ENCODE measurements around the gene TAX1BP1.

Gene TAX1BP1

DNA sequence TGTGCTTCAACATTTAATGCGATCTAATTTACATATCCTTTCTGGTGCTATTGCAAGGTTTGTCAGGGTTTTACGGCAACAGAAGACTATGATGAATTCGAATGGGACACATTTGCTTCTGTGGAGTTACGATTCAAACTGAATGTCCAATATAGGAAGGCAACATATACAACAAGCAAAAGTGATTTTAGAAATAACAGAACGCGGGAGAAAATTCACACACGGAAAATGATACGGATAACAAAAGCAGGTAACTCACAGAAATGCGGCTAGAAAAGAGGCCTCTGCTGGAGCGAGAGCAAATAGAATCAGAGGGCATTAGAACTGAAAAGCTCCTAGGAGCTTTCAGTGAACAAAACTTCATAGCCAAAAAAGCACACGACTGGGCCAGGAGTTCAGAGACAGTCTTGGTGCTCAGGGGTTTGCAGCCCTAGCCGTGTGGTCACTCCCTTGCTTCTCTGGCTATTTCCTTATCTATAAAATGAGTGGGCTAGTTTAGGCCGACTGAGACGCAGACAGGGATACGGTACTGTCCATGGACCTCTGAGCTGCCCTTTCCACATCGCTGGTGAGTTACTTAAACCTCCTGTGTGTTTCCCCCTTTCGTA, 557 bp upstream of the TAX1BP1 start:
- peak; percentile 84 for DNase-seq

DNA sequence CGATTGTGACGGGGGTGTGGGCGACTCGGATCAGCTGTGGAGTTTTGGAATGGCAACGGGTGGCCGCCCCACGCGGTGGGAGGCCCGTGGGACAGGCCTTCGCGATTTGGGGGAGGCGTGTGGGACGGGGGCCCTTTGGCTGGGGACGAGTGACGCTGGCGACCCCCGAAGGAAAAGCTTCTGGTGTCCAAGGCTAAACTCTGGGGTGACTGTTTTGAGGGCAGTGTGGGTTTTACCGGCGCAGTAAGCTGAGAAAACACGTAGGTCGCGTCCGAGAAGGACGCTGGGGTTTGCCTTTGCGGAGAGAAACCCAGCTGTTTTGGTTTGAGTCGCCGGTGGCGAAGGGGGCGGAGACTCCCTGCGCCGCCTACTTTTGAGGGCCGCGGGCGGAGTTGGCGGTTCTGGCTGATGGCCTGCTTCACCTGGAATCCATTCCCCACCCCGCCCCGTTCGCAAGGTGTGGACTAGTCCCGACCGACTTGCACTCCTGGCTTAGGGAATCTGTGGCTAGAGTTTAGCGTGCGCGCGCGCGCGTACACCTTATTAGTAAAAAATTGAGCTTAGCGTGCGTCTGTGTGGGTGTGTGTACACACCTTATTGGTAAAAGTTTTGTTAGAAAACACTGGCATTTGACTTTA, 606 bp downstream of the TAX1BP1 start:
- peak; percentile 68 for DNase-seq

DNA sequence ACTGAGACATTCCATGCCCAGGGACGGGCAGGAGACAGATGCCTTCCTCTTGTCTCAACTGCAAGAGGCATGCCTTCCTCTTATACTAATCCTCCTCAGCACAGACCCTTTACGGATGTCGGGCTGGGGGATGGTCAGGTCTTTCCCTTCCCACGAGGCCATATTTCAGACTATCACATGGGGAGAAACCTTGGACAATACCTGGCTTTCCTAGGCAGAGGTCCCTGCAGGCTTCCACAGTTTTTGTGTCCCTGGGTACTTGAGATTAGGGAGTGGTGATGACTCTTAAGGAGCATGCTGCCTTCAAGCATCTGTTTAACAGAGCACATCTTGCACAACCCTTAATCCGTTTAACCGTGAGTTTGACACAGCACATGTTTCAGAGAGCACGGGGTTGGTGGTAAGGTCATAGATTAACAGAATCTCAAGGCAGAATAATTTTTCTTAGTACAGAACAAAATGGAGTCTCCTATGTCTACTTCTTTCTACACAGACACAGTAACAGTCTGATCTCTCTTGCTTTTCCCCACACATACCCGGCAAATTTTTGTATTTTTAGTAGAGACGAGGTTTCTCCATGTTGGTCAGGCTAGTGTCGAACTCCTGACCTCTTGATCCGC, 2.2 kb downstream of the TAX1BP1 start:
- peak; percentile 71 for DNase-seq

DNA sequence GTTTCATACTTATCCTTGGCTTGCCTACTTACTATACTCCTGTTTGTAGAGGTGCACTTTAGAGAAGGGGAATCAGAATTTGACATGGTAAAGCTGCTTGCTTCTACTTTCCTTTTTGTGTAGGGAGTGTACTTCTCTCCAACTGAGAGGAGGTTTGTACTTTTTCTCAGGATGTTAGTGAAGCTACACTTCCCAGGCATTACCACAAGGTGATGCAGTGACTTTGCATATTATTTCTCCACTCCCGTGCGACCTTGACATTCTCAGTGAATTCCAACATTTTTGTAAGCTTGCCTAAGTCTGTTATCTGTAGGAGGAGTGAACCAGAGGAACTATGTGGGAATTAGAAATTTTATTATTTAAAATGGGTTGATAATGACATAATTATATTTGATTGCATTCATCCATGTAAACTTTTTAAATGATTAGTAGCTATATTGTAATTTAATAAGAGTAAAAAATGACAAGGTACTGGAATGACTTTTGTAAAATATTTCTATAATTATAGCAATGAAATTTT, 5.2 kb downstream of the TAX1BP1 start:
- peak; percentile 73 for DNase-seq

DNA sequence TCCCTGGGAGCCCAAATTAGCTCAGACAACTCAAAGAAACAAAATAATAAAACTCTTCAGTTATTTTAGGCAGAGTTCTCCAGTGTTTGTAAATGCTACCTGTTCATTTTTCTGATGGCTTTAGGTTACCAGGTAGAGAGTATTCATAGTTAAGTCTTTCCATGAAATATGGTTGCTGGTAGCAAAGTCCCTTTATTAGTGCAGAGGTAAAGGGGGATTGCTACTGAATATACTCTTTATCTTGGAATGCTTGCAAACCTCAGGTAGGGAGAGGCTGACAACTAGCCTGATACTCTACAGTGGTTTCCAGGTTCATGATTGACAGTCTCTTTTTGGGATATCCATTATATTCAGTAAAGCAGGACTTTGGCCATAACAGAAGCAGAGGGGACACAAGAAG, 6.5 kb downstream of the TAX1BP1 start:
- DNase-seq = no peak

DNA sequence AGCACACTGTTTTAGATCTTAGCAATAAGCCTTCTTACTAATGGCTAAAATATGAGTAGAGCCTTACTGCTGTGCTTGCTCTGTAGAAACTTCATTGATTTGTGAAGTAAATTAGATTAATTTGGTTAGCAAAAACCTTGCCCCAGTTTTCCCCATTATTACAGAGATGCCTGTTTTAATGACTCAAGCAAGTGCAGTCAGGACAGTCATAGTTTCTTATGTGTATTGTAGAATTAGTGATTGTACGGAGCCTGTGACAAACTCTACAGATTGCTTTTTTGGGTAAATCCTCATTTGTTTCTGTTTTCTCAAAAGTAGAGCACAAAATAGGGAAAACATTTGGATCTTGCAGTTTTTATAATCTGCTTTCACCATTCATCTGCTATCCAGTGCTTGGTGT, 7.0 kb downstream of the TAX1BP1 start:
- no peak for DNase-seq

DNA sequence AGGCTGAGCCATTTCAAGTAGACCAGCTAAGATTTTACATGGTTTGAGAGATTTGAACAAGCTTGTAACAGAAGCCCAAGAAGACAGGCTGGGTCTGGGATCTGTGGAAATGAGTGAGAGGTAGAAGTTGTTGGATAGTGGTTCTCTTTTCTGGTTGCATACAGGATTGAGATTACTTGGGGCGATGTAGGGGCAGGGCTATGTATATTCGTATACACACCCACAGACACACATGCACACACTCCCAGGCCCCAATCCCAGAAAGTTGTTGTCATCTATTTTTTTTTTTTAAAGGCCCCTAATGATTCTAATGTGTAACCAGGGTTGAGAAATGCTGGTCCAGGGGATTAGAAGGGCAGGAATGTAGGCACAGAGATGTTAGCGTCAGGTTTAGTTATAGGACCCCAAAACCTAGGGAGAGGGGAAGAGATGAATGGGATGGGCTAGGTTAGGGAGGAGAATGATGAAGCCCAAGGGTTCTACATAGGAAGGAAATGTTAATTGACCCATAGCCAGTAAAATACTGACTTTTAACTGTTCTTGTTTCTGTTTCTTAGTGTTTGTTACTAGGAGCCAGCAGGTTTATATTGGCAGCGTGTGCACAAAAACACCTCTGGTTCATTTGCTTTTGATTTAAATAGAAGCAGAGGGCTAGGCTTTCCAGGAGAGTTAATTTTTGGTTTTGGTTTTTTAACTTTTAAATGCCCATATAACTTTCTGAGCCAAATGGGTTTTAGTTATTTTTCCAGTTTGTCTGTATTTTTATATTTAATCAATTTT, 7.8 kb downstream of the TAX1BP1 start:
- DNase-seq = no peak

DNA sequence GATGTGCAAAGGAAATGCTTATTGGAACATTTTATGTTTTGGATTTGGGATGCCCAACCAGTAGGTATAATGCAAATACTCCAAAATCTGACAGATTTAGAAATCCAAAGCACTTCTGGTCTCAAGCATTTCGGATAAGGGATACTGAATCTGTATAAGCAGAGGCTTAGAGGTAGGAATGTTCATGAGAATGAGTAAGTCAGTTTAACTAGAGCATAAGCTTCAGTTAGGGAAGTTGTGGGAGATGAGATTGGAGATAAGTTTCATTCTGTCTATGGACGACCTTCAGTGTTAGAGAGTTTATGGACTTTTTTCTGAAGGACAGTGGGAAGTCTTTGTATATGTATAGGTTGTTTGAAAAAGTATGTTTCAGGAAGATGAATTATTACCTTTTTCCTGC, 10.4 kb downstream of the TAX1BP1 start:
- peak; percentile 82 for DNase-seq

DNA sequence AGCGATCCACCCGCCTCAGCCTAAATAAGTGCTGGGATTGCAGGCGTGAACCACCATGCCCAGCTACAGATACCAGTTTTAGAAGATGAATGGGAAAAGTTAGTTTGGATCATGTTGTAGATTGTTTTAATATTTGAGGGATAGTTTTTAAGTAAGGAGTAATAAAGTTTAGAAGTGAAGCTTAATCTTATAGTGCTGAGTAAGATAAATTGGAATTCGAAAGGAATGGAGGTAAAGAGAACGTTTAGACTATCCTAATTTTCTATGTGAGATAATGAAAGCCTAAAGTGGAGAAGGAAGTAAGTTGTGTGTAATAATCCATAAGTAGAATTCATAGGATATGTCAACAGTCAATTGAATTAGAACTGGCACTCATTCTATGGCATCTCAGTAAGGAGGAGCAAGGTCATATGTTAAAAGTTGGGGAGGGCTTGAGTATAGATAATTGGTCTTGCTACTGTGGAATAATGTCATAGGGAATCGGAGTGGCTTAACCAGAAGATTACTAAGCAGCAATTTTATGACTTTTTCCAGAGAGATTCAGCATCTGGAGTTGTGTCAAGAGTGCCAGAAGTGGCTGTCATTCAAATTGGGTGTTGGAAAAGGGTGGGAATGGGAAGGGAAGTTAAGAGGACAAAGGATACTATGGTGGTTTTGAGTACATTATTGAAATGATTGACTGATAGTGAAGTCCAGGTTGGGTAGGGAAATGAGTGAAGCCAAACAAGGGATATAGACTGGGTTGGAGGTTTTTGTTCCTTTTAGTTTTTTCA, 12.1 kb downstream of the TAX1BP1 start:
- no peak for DNase-seq

DNA sequence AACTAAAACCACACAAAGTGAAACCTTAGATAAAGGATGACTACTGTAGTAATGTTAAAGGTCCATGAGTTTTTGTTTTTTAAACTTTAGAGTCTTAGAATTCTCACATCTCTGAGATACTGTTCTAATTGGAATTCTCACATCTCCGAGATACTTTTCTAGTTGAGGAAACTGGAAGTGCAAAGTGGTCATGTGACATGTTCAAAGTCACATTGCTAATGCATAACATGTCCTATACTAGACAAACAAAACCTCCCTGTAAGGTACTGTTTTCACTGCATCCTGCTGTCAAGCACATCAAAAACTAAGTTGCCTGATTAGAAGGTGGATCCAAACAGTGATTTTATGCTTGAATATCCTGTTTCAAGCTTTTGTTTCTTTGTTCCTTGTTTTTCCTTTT, 13.9 kb downstream of the TAX1BP1 start:
- DNase-seq = no peak

DNA sequence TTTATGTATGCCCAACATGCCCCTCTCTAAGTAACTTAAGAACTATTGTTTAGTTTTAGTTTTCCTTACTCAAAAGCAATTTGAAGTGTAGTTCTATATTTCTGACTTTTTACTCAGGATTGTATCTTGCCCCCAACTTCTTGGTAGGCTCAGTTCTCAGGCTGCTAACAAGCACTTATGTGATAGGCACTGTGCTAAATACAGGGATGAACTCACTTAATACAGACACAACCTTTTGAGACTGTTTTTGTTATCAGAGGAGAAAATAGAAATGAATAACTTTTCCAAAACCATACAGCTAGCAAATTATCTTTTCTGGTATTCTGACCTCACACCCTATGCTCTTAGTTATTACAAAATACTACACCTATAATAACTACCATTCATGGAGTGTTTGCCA, 16.3 kb downstream of the TAX1BP1 start:
- DNase-seq = no peak

DNA sequence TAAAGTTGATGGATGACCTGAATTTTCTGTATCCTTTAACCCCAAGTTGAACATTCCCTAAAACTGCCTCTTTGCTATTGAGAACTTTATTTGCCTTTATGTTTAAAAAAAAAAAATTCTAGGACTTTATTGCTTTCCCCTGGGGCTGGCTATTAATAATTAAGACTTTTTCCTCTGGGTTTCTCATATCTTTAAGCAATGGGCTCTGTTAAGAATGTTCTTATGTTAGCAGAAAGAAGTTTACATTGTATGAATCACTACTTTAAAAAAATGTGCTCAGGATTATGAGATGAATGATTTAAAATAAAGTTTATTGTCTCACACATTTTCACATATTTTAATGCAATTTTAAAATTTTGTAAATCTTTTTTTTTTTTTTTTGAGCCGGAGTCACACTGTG, 19.5 kb downstream of the TAX1BP1 start:
- DNase-seq = no peak

DNA sequence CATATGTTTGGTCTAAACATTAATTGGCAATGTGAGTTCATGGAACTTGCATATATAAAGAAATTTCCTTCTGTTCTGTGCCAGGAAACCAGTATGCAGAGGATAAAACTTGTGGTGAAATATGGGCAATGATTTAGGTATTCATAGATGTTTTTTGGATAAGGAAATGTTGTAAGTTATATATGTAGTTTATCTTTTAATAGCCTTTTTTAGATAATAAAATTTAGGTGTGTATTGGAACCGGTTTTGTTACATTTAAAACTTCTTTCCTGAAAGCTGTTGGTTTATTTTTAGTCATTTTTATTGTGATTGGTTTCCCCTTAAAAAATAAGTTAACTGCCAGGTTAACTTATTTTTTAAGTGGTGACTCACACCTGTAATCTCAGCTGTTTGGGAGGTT, 22.1 kb downstream of the TAX1BP1 start:
- no peak for DNase-seq

DNA sequence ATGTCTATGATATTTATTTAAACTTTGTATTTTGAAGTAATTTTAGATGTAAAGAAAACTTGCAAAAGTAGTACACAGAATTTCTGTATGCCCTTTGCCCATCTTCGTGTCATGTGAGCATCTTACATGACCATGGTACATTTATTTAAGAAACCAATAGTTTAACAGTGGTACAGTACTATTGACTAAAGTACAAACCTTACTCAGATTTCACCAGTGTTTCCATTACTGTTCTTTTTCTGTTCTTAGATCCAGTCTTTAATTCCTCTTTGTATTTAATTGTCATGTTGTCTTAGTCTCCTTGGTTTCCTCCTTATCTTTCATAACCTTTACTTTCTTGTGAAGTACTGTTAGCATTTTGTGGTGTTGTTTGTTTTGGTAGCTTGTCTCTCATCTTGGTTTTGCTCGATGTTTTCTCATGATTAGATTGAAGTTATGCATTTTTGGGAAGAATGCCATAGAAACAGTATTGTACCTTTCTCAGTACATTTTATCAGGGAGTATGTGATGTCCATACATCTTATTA, 24.1 kb downstream of the TAX1BP1 start:
- peak; percentile 35 for DNase-seq

DNA sequence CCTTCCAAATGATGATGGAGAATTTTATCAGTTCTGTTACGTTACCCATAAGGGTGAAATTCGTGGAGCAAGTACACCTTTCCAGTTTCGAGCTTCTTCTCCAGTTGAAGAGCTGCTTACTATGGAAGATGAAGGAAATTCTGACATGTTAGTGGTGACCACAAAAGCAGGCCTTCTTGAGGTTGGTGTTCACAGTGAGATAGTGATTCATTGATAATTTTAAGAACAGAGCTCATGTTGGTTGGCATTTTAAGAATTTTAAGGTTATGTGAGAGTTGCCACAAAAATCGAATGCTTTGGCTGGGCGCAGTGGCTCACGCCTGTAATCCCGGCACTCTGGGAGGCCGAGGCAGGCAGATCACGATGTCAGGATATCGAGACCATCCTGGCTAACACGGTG, 25.9 kb downstream of the TAX1BP1 start:
- no peak for DNase-seq

DNA sequence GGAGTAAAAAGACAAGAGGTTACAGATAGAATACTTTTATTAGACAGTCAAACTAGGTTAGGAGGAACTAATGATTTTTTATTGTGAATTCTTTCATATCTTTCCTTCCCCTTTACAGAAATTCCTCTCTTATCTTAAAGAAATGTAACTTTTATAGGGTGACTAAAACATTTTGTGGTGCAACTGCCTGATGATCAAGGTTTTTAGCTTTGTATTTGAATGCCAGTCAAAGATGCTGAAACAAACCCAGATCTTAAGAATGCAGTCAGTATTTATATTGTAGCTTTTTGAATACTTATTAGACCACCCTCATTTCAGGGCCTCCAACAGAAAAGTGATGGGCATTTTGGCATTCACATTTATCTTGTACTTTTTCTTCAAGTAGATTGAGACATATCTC, 27.4 kb downstream of the TAX1BP1 start:
- peak; percentile 55 for DNase-seq

DNA sequence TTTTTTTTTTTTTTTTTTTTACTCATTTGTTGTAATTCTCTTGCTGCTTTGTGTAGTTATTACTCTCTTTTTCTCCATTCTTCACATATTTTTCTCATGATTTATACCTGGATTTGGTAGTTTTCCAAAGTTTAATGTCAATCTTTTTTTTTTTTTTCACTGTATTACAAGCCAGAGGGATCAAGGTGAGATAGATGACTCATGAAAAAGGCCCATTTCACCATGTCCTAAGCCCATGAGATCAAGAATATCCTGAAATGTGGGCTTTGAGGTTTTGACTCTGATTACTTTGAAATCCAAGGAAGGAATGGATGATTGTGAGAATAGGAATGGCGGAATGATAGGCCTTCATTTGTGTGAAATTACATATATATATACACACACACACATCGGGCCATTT, 31.1 kb downstream of the TAX1BP1 start:
- no peak for DNase-seq

DNA sequence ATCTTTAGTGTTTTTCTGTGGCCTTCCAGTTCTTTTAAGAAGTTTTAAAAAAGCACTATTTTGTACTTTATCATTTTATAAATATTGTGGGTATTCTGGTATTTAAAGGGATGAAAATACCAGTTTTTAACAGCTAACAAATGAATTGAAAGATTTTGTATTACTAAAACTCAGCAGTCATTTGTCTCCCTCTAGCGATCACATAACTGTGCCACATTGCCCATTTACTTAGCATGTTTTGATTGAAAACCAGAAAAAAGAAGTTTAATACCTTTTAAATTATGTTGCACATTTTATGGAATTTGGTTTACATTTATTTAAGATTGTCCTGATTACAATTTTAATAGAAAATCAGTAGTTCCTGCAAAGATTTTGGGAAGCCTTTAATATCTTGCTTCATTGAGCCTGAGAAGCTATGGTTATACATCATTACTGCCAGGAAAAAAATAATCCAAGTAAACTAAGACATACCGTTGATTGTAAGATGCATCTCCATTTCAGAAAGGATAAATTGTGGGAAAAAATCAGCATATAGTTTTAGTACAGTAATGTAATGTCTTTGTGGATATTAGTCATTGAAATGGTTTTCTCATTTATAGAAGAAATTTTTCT, 34.9 kb downstream of the TAX1BP1 start:
- no peak for DNase-seq

DNA sequence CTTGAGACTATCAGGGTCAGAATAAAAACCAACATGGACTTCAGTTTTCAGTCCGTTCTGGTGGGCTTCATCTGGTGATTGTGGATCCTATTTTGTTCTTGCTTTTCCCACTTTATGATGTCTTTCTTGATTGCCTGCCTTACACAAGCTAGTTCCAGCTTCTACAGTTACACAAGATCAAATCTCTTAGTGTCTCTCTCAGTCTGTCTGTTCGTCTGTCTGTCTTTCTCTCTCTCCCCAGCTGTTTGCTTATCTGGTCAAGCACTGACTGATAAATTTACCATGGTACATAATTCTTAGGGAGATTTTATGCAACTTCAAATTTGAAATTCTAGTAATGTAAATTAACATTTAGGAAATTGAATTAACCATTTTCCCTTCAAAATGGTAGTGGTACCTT, 35.8 kb downstream of the TAX1BP1 start:
- no peak for DNase-seq

DNA sequence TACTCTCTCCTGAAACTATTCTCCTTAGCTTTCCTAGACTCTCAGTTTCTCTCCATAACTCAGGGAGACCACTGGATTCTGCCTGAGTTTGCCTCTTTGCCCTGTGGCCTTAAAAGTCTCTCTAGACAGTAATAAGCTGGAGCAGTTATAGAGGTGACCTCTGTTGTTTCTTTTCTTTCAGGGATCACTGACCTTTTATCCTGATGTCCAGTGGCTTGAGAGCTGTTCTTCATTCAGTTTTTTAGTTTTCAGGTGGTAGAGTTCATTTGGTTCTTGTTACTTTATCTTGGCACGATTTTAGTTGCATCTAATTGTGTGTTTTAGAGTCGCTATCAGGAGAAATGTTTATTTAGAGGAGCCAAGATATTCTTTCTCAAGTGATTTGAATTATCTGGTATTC, 37.7 kb downstream of the TAX1BP1 start:
- DNase-seq = no peak

DNA sequence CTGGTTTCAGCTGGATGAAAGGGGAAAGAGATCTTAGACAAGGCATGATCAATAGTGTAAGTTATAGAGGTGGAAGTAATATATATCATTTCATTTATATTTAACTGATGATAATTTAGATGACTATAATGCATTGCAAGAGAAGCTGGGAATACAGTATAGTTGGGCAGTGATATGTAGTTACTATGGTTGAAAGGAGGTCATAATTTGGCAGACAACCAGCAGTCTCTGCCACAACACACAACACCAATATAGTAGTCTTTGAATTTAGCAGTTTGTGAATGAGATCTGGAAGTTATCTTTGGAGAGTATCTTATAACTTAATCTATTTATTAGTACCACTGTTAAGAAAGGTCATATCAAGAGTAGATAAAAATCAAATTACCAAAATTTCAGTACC, 39.9 kb downstream of the TAX1BP1 start:
- no peak for DNase-seq

DNA sequence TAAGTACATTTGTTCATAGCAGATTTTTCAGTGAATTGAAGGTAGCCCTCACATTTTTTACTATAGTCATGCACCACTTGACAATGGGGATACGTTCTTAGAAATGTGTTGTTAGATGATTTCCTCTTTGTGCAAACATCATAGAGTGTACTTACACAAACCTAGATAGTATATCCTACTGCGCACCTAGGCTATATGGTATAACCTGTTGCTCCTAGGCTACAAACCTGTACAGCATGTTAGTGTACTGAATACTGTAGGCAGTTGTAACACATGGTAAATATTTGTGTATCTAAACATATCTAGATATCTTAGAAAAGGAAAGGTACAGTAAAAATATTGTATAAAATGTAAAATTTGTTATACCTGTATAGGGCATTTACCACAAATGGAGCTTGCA, 41.2 kb downstream of the TAX1BP1 start:
- no peak for DNase-seq

All from GF-D8 (cell line).